ENCODE measurements around the gene CENPV.
A peak's percentile ranks its signal among the peaks of the same experiment; 100 is the strongest.
"Not testable (repeated sequence)": the region's sequence is repeated elsewhere in the genome, so short reads cannot be mapped to it uniquely, and the experiment has no call there.

Gene CENPV

DNA sequence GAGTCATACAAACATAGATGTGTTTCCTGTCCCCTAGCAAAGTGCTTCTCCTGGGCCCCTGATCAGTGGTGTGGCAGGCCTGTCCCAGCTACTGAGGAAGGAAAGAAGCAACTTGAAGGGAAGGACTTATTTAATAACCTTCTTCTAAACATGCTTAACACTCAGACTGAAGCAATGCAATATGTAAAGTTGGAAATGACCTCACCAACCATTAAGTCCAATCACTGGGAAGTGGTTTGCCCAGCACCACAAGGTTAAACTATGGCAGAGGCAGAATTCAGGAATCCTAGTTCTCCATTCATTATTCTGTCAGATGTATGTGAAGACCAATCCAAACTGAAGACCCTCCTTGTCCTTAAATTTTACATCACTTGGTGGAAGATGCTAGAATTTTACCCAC, 39.1 kb downstream of the CENPV start:
- TF ChIP-seq, protein P1, sequence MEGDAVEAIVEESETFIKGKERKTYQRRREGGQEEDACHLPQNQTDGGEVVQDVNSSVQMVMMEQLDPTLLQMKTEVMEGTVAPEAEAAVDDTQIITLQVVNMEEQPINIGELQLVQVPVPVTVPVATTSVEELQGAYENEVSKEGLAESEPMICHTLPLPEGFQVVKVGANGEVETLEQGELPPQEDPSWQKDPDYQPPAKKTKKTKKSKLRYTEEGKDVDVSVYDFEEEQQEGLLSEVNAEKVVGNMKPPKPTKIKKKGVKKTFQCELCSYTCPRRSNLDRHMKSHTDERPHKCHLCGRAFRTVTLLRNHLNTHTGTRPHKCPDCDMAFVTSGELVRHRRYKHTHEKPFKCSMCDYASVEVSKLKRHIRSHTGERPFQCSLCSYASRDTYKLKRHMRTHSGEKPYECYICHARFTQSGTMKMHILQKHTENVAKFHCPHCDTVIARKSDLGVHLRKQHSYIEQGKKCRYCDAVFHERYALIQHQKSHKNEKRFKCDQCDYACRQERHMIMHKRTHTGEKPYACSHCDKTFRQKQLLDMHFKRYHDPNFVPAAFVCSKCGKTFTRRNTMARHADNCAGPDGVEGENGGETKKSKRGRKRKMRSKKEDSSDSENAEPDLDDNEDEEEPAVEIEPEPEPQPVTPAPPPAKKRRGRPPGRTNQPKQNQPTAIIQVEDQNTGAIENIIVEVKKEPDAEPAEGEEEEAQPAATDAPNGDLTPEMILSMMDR (conservative IDR thresholded peaks at IDR 0.05; ENCODE audit: low read depth, low read length) = no peak
- no peak for DNase-seq (ENCODE audit: low read depth)
- no peak overlapping the region for H3K4me3 ChIP-seq (ENCODE audit: low read depth, low read length)

DNA sequence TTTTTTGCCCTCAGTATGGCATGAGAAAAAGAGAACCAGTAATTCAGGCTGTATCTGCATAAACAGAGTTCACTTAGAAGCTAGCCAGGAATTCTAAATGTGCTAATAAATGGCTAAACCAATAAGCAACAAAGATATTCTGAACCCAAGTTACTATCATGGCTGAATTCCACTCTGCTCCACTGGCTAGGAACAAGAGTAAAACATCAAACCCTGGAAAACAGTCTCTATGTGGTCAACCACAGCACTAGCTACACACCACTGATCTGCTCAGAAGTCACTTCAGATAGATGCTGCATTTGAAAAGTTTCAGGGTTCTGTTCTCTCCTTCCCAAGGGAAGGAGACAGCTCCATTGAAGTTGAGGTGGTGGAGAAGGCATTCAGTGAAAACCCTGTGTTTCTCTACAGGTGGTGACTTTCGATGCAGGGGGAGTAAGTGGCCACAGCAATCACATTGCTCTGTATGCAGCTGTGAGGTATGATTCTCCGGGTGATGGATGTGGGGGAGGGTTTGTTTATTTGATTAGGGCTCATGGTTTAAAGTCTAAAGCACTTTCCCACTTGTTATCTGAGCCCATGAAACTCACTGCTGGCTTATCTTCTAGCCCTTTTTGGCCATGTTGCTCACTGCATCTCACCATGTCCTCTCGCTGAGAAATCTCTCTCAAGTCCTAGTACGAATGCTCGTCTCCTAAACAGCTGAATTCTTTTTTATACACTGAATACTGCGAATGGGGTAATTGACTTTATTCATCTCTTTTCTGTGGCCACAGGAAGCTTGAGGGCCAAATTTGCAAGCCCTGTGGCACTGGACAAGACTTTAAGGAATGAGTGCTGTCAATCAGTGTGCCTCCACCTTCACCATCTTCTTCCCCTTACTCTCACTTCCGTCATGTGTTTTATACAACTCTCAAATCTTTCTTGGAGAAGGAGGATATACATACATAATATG, 39.9 kb downstream of the CENPV start:
- no peak overlapping the region for H3K4me3 ChIP-seq (ENCODE audit: low read depth, low read length)
- DNase-seq (ENCODE audit: low read depth) = peak; percentile 15

DNA sequence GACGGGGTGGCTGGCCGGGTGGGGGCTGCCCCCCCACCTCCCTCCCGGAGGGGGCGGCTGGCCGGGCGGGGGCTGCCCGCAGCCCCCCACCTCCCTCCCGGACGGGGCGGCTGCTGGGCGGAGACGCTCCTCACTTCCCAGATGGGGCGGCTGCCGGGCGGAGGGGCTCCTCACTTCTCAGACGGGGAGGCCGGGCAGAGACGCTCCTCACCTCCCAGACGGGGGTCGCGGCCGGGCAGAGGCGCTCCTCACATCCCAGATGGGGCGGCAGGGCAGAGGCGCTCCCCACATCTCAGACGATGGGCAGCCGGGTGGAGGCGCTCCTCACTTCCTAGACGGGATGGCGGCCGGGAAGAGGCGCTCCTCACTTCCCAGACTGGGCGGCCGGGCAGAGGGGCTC, 41.2 kb downstream of the CENPV start:
- H3K4me3 ChIP-seq (ENCODE audit: low read depth, low read length); DNase-seq (ENCODE audit: low read depth): not testable (repeated sequence)

More for the DNA sequence above, 39.9 kb downstream of the CENPV start:
- TF ChIP-seq, protein P1 (conservative IDR thresholded peaks at IDR 0.05; ENCODE audit: low read depth, low read length) = no peak

DNA sequence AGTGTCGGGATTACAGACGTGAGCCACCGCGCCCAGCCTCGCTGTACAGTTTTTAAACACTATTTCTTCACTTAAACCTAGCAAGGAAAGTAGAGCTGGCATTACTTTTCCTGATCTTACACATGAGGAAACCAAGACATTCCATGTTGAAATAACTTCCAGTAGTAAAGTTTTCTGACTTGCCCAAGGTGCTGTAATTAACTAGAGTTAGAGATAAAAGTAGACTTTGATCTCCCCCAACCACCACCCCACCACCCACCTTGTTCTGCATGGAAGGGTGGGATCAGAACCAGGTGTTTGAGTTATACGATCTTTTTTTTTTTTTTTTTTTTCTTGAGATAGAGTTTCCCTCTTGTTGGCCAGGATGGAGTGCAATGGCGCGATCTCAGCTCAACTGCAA, 47.1 kb downstream of the CENPV start:
- H3K4me3 ChIP-seq (ENCODE audit: low read depth, low read length) = no peak overlapping the region
- DNase-seq (ENCODE audit: low read depth) = no peak
- TF ChIP-seq, protein P1 (conservative IDR thresholded peaks at IDR 0.05; ENCODE audit: low read depth, low read length) = no peak

DNA sequence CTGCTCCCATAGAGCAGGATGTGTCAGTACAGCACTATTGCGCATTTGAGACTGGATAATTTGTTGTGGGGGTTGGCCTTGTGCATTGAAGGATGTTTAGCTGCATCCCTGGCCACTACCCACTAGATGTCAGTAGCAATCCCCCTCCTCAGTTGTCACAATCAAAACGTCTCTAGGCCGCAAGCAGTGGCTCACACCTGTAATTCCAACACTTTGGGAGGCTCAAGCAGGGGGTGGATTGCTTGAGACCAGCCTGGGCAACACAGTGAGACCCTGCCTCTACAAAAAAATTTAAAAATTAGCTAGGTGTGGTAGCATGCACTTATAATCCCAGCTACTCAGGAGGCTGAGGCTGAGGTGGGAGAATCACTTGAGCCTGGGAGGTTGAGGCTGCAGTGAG, 48.4 kb downstream of the CENPV start:
- DNase-seq (ENCODE audit: low read depth) = peak; percentile 66
- TF ChIP-seq, protein P1 (conservative IDR thresholded peaks at IDR 0.05; ENCODE audit: low read depth, low read length) = peak; percentile 79
- H3K4me3 ChIP-seq (ENCODE audit: low read depth, low read length) = no peak overlapping the region

DNA sequence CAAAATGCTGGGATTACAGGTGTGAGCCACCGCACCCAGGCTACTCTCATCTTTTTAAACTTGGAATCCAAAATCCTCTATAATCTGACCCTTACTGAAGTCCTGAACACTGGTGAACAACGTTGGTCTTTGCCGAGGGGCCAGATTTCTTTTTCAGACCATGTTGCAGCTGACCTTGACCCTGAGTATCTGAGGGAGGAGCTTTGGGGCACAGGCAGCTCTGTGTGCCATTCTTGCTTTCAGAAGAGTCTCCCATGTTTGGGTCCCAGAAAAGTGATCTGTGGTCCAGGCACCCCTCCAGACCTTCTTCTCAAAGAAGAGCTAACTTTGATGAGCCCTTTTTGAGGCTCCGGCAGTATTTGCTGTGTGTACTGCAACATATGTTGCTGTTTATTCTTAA, 50.4 kb downstream of the CENPV start:
- TF ChIP-seq, protein P1 (conservative IDR thresholded peaks at IDR 0.05; ENCODE audit: low read depth, low read length) = no peak
- H3K4me3 ChIP-seq (ENCODE audit: low read depth, low read length) = no peak overlapping the region
- DNase-seq (ENCODE audit: low read depth) = no peak

DNA sequence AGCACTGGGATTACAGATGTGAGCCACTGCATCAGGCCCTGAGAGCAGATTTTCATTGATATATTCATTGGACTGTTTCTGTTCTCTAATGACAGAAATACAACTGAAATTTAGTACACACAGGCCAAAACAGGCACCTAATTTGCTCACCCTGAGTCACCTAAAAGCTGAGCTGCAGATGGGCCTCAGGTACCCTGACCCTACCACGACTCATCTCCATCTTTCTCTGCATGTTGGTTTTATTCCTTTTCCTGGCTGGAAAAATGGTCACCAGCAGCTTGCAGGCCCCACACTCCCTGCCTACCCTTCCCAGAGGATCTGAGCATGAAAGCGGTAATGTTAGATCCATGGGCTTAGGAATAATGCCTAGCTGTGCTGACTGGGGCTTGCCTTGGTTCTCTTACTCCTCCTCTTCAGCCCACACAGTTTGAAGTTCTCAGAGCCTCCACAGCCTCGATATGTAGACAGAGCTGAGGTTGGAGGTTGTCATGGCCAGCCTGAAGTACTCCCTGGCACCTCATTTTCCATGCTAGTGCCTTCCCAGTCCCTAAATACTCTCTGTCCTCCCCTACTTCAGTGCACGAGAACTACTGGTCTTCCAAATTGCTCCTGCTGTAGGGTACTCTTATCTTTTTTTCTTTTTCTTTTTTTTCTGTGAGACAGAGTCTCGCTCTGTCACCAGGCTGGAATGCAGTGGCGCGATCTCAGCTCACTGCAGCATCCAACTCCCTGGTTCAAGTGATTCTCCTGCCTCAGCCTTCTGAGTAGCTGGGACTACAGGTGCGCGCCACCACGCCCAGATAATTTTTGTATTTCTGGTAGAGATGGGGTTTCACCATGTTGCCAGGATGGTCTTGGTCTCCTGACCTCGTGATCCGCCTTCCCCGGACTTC, 51.1 kb downstream of the CENPV start:
- TF ChIP-seq, protein P1 (conservative IDR thresholded peaks at IDR 0.05; ENCODE audit: low read depth, low read length) = no peak
- H3K4me3 ChIP-seq (ENCODE audit: low read depth, low read length) = no peak overlapping the region
- DNase-seq (ENCODE audit: low read depth) = no peak
